Measurements from ENCODE around the gene KIAA1671.
A peak's percentile ranks its signal among the peaks of the same experiment; 100 is the strongest.

Gene KIAA1671

DNA sequence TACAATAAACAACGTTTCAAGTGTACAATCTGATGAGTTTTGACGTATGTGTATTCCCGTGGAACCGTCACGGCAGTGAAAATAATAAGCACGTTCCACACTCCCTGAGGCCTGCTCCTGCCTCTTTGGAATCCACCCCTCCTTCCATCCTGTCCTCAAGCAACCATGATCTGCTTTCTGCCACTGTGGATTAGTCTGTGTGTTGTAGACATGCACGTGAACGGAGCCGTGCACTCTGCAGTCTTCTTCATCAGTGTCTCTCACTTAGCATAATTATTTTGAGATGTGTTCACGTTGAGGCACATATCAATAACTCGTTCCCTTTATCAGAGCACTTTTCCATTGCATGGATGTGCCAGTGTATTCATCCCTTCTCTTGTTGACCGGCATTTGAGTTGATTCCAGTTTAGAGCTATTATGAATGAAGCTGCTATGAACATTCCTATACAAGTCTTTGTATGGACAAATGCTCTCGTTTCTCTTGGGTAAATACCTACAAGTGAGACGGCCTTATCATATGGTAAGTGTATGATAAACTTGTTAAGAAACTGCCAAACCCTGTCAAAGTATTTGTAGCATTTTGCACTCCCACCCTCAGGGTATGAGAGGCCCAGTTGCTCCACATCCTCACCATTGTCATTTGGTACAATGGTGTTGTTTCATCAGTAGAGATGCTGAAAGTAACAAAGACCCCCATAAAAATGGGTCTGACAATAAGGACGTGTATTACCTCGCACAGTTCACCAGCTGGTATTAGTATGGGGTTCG is 144.3 kb downstream of the KIAA1671 start:
- DNase-seq (no peak), ATAC-seq (no peak)
- Mint-ChIP-seq H3K9me3 (no peaks in the 10 kb centered on the region), H3K4me3 (no peak overlapping the region), H3K36me3 (ENCODE audit: low read depth) (no peaks in the 10 kb centered on the region), H3K27me3 (no peaks in the 10 kb centered on the region), H3K4me1 (peaks cover 1% of the 10 kb centered on the region), H3K27ac (no peak overlapping the region)

DNA sequence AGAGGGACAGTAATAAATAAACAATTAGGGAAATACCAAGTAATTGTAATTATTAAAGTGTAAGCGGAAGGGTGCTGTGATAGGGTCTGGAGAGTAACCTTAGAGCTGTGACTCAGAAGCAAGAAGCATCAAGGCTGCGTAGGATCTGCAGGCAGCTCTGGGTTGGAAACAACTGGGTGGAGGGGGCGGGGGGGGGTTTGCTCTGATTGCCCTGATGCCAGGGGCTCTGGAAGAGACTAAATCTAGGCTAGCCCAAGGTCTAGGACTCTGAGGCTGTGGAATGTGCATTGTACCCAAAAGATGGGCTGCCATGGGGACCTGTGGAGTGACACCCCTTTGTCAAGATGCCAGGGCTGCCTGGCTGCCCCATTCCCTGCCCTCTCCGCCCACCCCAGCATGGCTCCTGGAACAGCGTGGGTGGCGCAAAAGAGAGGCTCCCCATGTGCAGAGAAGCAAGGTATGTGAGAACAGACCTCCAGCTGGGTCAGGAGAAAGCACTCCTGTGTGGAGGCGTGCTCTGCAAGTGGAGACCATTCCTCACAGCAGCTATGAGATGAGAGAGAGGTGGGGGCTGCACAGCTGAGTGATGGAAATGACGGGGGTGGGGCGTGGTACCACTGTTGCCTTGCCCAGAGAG is 146.0 kb downstream of the KIAA1671 start:
- H3K9me3 Mint-ChIP-seq, result no peaks in the 10 kb centered on the region
- peaks cover 1% of the 10 kb centered on the region for H3K4me1 Mint-ChIP-seq
- no peak for ATAC-seq
- H3K27me3 Mint-ChIP-seq, result no peaks in the 10 kb centered on the region
- no peak overlapping the region for H3K27ac Mint-ChIP-seq
- DNase-seq, result no peak
- no peak overlapping the region for H3K4me3 Mint-ChIP-seq
- no peaks in the 10 kb centered on the region for H3K36me3 Mint-ChIP-seq (ENCODE audit: low read depth)

- DNase-seq (no peak), ATAC-seq (no peak)
- Mint-ChIP-seq H3K36me3 (ENCODE audit: low read depth) (no peaks in the 10 kb centered on the region), H3K27ac (no peak overlapping the region), H3K4me1 (peaks cover 1% of the 10 kb centered on the region), H3K4me3 (no peak overlapping the region), H3K9me3 (no peaks in the 10 kb centered on the region), H3K27me3 (no peaks in the 10 kb centered on the region)
These were observed 146.7 kb downstream of the KIAA1671 start for GRCh38 chr22:25099202-25099601.

DNA sequence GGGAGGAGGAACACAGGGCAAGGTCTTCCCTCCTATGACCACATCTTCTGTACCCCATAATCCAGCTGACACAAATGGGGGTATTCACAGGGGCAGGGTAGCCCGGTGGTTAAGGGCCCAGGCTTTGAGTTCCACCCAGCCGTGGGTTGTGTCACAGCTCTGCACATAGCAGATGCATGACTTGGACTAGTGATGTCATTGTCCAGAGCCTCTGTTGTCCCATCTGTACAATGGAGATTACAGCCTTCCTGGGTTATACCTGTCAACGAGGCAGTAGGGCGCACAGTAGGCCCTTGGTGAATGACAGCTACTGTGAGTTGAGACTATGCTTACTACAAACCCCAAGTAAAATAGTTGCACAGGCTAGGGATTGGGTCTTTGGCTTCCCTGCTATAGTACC is 147.9 kb downstream of the KIAA1671 start:
- no peak for ATAC-seq
- peaks cover 1% of the 10 kb centered on the region for H3K4me1 Mint-ChIP-seq

GRCh38 chr22:25100948-25101347 is 148.4 kb downstream of the KIAA1671 start:
- ATAC-seq (no peak), DNase-seq (no peak)
- Mint-ChIP-seq H3K27ac (no peak overlapping the region), H3K4me3 (no peak overlapping the region), H3K36me3 (ENCODE audit: low read depth) (no peaks in the 10 kb centered on the region), H3K27me3 (no peaks in the 10 kb centered on the region), H3K4me1 (peaks cover 1% of the 10 kb centered on the region), H3K9me3 (no peaks in the 10 kb centered on the region)

More for the DNA sequence above, 147.9 kb downstream of the KIAA1671 start:
- no peak for DNase-seq
- Mint-ChIP-seq H3K36me3 (ENCODE audit: low read depth) (no peaks in the 10 kb centered on the region), H3K9me3 (no peaks in the 10 kb centered on the region), H3K27me3 (no peaks in the 10 kb centered on the region), H3K27ac (no peak overlapping the region), H3K4me3 (no peak overlapping the region)

DNA sequence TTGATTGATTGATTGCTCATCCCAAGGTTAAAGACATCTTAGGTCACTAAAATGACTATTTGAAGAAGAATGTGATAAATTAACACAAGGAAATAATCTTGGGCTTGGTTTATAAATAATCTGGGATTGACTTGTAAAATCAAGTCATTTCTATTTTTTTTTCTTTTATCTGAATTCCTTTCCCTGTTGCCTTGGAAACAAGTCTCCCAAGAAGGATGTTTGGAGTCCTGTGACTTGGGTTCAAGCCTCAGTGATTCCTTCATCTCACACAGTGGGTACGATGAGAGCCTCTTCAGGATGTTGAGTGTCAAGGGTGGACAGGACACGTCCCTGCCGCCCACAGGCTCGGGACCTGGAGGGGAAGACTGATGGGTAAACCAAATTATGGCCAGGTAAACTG is 149.0 kb downstream of the KIAA1671 start:
- peaks cover 4% of the 10 kb centered on the region for H3K4me1 Mint-ChIP-seq
- no peaks in the 10 kb centered on the region for H3K9me3 Mint-ChIP-seq
- ATAC-seq (no peak), DNase-seq (no peak)
- H3K36me3 Mint-ChIP-seq (ENCODE audit: low read depth), result no peaks in the 10 kb centered on the region
- no peak overlapping the region for H3K27ac Mint-ChIP-seq
- no peak overlapping the region for H3K4me3 Mint-ChIP-seq
- H3K27me3 Mint-ChIP-seq, result no peaks in the 10 kb centered on the region

DNA sequence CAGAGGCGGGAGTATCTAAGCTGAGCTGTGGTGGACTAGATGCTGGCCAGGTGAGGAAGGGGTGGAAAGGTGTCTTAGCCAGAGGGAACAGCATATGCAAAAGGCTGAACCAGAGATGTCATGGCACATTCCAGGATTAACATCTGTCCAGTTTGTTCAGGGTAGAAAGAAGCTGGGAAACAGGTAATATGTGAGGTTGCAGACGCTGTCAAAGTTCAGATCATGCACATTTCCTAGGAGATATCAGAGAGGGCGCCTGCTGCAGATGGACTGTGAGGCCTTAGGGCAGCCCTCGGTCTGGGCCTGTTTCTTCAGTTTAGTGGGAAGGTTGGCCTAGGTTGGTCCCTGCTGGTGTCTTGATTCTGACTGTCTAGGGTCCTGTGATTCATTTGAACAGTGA is 149.5 kb downstream of the KIAA1671 start:
- no peaks in the 10 kb centered on the region for H3K27me3 Mint-ChIP-seq
- H3K4me1 Mint-ChIP-seq, result peaks cover 4% of the 10 kb centered on the region
- no peak overlapping the region for H3K4me3 Mint-ChIP-seq
- ATAC-seq (no peak), DNase-seq (no peak)
- H3K9me3 Mint-ChIP-seq, result no peaks in the 10 kb centered on the region
- H3K27ac Mint-ChIP-seq, result no peak overlapping the region
- no peaks in the 10 kb centered on the region for H3K36me3 Mint-ChIP-seq (ENCODE audit: low read depth)

GRCh38 chr22:25102722-25103121 is 150.2 kb downstream of the KIAA1671 start:
- no peak for ATAC-seq
- no peak overlapping the region for H3K27ac Mint-ChIP-seq

DNA sequence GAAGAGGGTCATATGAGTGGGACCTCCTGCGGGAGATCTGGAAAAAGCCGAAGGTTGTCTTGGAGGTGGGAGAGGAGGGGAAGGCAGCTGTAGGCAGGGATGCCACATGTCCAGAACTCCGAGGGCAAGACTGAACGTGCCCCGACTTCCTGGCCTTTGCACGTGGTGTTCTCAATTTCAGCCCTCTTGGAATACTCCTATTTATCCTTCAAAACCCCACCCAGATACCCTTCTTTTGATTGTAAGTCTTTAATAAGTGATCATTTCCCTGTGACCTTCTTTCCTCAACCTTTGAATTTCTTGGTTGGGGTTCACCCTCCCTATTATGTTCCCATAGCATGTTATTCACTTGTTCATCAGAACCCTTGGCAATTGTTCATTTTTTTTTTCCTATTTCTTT is 151.9 kb downstream of the KIAA1671 start:
- Mint-ChIP-seq H3K36me3 (ENCODE audit: low read depth) (no peaks in the 10 kb centered on the region), H3K9me3 (no peaks in the 10 kb centered on the region), H3K27ac (no peak overlapping the region), H3K4me1 (peaks cover 3% of the 10 kb centered on the region), H3K4me3 (no peak overlapping the region), H3K27me3 (no peaks in the 10 kb centered on the region)
- no peak for ATAC-seq
- no peak for DNase-seq

More at GRCh38 chr22:25102722-25103121, 150.2 kb downstream of the KIAA1671 start:
- H3K36me3 Mint-ChIP-seq (ENCODE audit: low read depth), result no peaks in the 10 kb centered on the region
- H3K27me3 Mint-ChIP-seq, result no peaks in the 10 kb centered on the region
- H3K4me3 Mint-ChIP-seq, result no peak overlapping the region
- DNase-seq, result no peak
- no peaks in the 10 kb centered on the region for H3K9me3 Mint-ChIP-seq
- H3K4me1 Mint-ChIP-seq, result peaks cover 4% of the 10 kb centered on the region

DNA sequence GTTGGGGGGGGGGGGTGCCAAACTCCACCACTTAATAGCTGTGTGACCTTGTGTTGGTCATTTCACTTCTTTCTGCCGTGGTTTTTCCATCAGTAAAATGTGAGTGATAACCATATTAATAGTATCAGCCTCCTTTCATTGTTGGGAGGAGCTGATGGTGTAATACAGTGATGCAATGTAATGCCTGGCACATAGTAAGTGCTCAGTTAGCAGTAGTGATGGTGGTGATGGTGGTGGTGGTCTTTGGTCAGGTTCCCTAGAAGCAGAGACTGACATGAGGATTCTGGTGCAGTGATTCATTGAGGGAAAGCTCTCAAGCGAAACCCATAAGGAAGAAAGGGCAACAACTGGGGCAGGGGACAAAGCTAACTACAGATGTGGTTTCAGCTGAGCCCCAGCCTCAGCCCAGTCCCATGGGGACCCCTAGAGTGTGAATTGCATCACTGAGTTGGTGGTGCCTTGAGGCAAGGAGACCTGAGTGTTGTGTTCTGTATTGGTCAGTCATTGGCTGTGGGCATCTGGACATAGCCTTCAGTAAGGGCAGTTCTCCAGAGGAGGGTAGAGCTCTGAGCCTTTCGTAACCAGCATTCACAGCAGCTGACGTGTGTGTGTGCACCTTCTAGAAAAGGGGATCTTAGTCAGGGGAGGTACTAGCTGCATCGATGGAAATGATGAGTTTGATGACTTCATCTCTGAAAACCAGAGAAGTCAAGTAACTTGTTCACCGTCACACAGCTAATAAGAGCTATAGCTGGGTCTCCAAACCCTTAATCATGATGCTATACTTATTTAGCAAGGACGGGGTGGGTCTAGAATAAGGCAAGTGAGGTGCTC is 153.5 kb downstream of the KIAA1671 start:
- Mint-ChIP-seq H3K4me1 (peaks cover 7% of the 10 kb centered on the region), H3K4me3 (no peak overlapping the region), H3K27ac (no peak overlapping the region), H3K9me3 (no peaks in the 10 kb centered on the region), H3K36me3 (ENCODE audit: low read depth) (no peaks in the 10 kb centered on the region), H3K27me3 (peaks cover 2% of the 10 kb centered on the region)
- DNase-seq (no peak), ATAC-seq (no peak)

GRCh38 chr22:25109878-25110595 is 157.5 kb downstream of the KIAA1671 start:
- ATAC-seq (no peak), DNase-seq (no peak)
- H3K27ac Mint-ChIP-seq, result peak overlapping the region; percentile 70
- H3K9me3 Mint-ChIP-seq, result no peaks in the 10 kb centered on the region
- H3K4me1 Mint-ChIP-seq, result peaks cover 21% of the 10 kb centered on the region
- no peaks in the 10 kb centered on the region for H3K36me3 Mint-ChIP-seq (ENCODE audit: low read depth)
- H3K4me3 Mint-ChIP-seq, result no peak overlapping the region
- H3K27me3 Mint-ChIP-seq, result peaks cover 2% of the 10 kb centered on the region

GRCh38 chr22:25110596-25110845 is 158.0 kb downstream of the KIAA1671 start:
- ATAC-seq, result no peak
- peak overlapping the region; percentile 70 for H3K27ac Mint-ChIP-seq
- H3K27me3 Mint-ChIP-seq, result peaks cover 2% of the 10 kb centered on the region
- peaks cover 21% of the 10 kb centered on the region for H3K4me1 Mint-ChIP-seq
- peak overlapping the region; percentile 77 for H3K4me3 Mint-ChIP-seq
- H3K36me3 Mint-ChIP-seq (ENCODE audit: low read depth), result no peaks in the 10 kb centered on the region
- DNase-seq, result no peak
- no peaks in the 10 kb centered on the region for H3K9me3 Mint-ChIP-seq

GRCh38 chr22:25110846-25111578 is 158.5 kb downstream of the KIAA1671 start:
- no peaks in the 10 kb centered on the region for H3K36me3 Mint-ChIP-seq (ENCODE audit: low read depth)
- ATAC-seq (peak; percentile 81), DNase-seq (peak; percentile 42)
- peaks cover 20% of the 10 kb centered on the region for H3K4me1 Mint-ChIP-seq
- peaks cover 2% of the 10 kb centered on the region for H3K27me3 Mint-ChIP-seq
- H3K9me3 Mint-ChIP-seq, result no peaks in the 10 kb centered on the region
- peak overlapping the region; percentile 77 for H3K4me3 Mint-ChIP-seq
- peak overlapping the region; percentile 70 for H3K27ac Mint-ChIP-seq

All from activated naive CD8-positive, alpha-beta T cell treated with anti-CD3 and anti-CD28 coated beads, Interleukin-2, amount 50 U/mL, for 24 hours (primary cell).